ENCODE results near the gene DDN.

DNA sequence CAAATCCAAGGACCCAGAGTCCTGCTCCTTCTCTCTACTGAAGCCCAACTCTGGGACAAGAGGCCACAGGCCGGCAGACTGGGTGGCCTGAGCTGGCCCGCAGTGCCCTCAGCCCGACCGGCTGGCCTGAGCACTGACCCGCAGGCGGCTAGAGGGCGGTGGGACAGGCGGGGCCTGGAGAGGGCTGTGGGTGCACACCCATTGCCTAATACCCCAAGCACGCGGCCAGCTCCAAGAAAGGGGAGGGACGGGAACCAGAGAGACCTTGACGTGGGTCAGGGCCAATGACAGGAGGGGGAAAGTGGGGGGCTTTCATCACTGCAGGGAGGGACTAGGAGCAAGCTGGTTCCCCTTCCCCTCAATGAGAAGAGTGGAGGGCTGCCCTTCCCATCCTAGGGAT, 25.6 kb downstream of the DDN start:
- TF ChIP-seq CTCF (IDR thresholded peaks at IDR 0.05) (no peak), POLR2A (IDR thresholded peaks at IDR 0.05) (no peak)

Data from body of pancreas (tissue), 4 donors.